Upper lobe of right lung (tissue), 1 donor: Measurements from ENCODE around the gene CNIH2. TPM values are rescaled to one million over a fixed set of nuclear protein-coding genes. Genes with fewer than 3 reads are reported as not detected.

Experiments
- ATAC-seq: fragments of 200-7000 bp; cut with Tn5 transposase; one replicate; pipeline ENCODE4 v1.9.1; 2020; ENCODE audit warnings: mild to moderate bottlenecking, moderate library complexity
- DNase-seq: peaks from one replicate; pipeline ENCODE4 v3.0.0-alpha.2; 2020
- H3K27ac ChIP-seq: fragments of 200-600 bp; one replicate; pipeline ENCODE4 v1.8.0; 2022
- H3K27me3 ChIP-seq: fragments of 200-600 bp; one replicate; pipeline ENCODE4 v1.8.0; 2022; ENCODE audit warnings: mild to moderate bottlenecking
- H3K36me3 ChIP-seq: fragments of 200-600 bp; one replicate; pipeline ENCODE4 v1.8.0; 2022
- H3K4me1 ChIP-seq: fragments of 200-600 bp; one replicate; pipeline ENCODE4 v1.8.0; 2022
- H3K4me3 ChIP-seq: fragments of 200-600 bp; one replicate; pipeline ENCODE4 v1.8.0; 2022; ENCODE audit warnings: mild to moderate bottlenecking
- H3K9me3 ChIP-seq: fragments of 200-600 bp; one replicate; pipeline ENCODE4 v1.8.0; 2022
- CTCF ChIP-seq: fragments of 200-600 bp; IDR thresholded peaks from one replicate; pipeline ENCODE4 v1.8.0; 2022; ENCODE audit warnings: antibody characterized with exemption
- intact Hi-C: fragments of 100-400 bp; cut with DNase I; formaldehyde crosslinking; loops from one replicate; pipeline ENCODE4 v1.11.0; 2022
- total RNA-seq: library from RNA; stranded (reverse); fragmentation: NEBNext Ultra II Directional; extraction: Animal tissue kit (Norgen Biotek cat#: 25700); gene quantifications from one replicate; pipeline ENCODE4 v1.2.1, GENCODE V29; 2021
- donor health status: DM: no; HTN: yes; CAD: no; lungs with severe emphysema.

CNIH2 gene
- total RNA-seq, 1 donor from 2014 or later = 1.6 TPM

GRCh38 chr11:66321606-66322005 is 43.6 kb downstream of the CNIH2 start:
- no peak for DNase-seq
- Histone ChIP-seq H3K4me3 (no peak overlapping the region), H3K36me3 (no peaks in the 10 kb centered on the region), H3K4me1 (peaks cover 21% of the 10 kb centered on the region), H3K27me3 (no peaks in the 10 kb centered on the region), H3K9me3 (no peaks in the 10 kb centered on the region), H3K27ac (no peak overlapping the region)
- intact Hi-C loops = no loop called here
- no peak for ATAC-seq
- no peak for TF ChIP-seq CTCF

- no peak overlapping the region for H3K4me3 ChIP-seq
- H3K4me1 ChIP-seq = peaks cover 20% of the 10 kb centered on the region
- no peak overlapping the region for H3K27ac ChIP-seq
- intact Hi-C loops = no loop called here
- H3K9me3 ChIP-seq = no peaks in the 10 kb centered on the region
- TF ChIP-seq CTCF = no peak
- H3K27me3 ChIP-seq = no peaks in the 10 kb centered on the region
- H3K36me3 ChIP-seq = no peaks in the 10 kb centered on the region
- ATAC-seq = no peak
- no peak for DNase-seq
Observed at GRCh38 chr11:66322732-66323427, 44.9 kb downstream of the CNIH2 start.

- DNase-seq (no peak), ATAC-seq (no peak)
- TF ChIP-seq CTCF = no peak
- Histone ChIP-seq H3K4me3 (no peak overlapping the region), H3K27me3 (no peaks in the 10 kb centered on the region), H3K36me3 (no peaks in the 10 kb centered on the region), H3K4me1 (peaks cover 20% of the 10 kb centered on the region), H3K9me3 (no peaks in the 10 kb centered on the region), H3K27ac (no peak overlapping the region)
- intact Hi-C loops = no loop called here
Observed at GRCh38 chr11:66323684-66324083, 45.7 kb downstream of the CNIH2 start.

GRCh38 chr11:66324664-66325063 is 46.7 kb downstream of the CNIH2 start:
- Histone ChIP-seq H3K4me1 (peaks cover 21% of the 10 kb centered on the region), H3K9me3 (no peaks in the 10 kb centered on the region), H3K27ac (no peak overlapping the region), H3K27me3 (no peaks in the 10 kb centered on the region), H3K36me3 (no peaks in the 10 kb centered on the region), H3K4me3 (no peak overlapping the region)
- DNase-seq (no peak), ATAC-seq (no peak)
- intact Hi-C loops = no loop called here
- no peak for TF ChIP-seq CTCF

GRCh38 chr11:66325263-66325671 is 47.3 kb downstream of the CNIH2 start:
- DNase-seq (no peak), ATAC-seq (no peak)
- TF ChIP-seq CTCF = no peak
- Histone ChIP-seq H3K27ac (no peak overlapping the region), H3K27me3 (no peaks in the 10 kb centered on the region), H3K36me3 (no peaks in the 10 kb centered on the region), H3K9me3 (no peaks in the 10 kb centered on the region), H3K4me1 (peaks cover 21% of the 10 kb centered on the region), H3K4me3 (no peak overlapping the region)
- intact Hi-C loops = no loop called here
